ENCODE measurements around the gene PDE6C. TPM values are rescaled to one million over a fixed set of nuclear protein-coding genes. Genes with fewer than 3 reads are reported as not detected.

Gene PDE6C
- total and polyA plus RNA-seq, 2 of the 8 experiments (the other 6 are each of a cell fraction or from before 2014, with no cell fraction given): not detected

- TF ChIP-seq CHD7 (IDR thresholded peaks at IDR 0.05; ENCODE audit: insufficient replicate concordance, low read length): no peak
- TF ChIP-seq SP2 (IDR thresholded peaks at IDR 0.05; ENCODE audit: low read length): no peak
- TF ChIP-seq RNF2 (IDR thresholded peaks at IDR 0.05; ENCODE audit: borderline replicate concordance, low read depth, low read length, missing control alignments, poor library complexity, severe bottlenecking): no peak
These were observed 19.1 kb upstream of the PDE6C start (continued) for GRCh38 chr10:93593254-93593653.

All from H1 (cell line).